RWPE2 (cell line): Measurements from ENCODE around the gene NEURL1B.

Experiments
- ATAC-seq: fragments of 200-7000 bp; cut with Tn5 transposase; 3 replicates; pipeline ENCODE4 v1.9.1; 2021; ENCODE audit warnings: low read depth
- DNase-seq: peaks from one replicate; pipeline ENCODE4 v3.0.0-alpha.2; 2020; ENCODE audit warnings: low spot score
- H3K27ac ChIP-seq: fragments of 450-650 bp; 2 replicates; pipeline ENCODE4 v1.5.1; 2017; ENCODE audit warnings: mild to moderate bottlenecking; ENCODE audit not compliant: poor library complexity, severe bottlenecking
- H3K27me3 ChIP-seq: fragments of 250-450 bp; sonication (Bioruptor Pico); 2 replicates; pipeline ENCODE4 v1.5.1; 2021; ENCODE audit warnings: mild to moderate bottlenecking, moderate library complexity; ENCODE audit not compliant: insufficient read depth, poor library complexity, severe bottlenecking
- H3K36me3 ChIP-seq: fragments of 250-450 bp; sonication (Bioruptor Pico); 2 replicates; pipeline ENCODE4 v1.5.1; 2020; ENCODE audit warnings: low read depth, mild to moderate bottlenecking, moderate library complexity
- H3K4me1 ChIP-seq: fragments of 250-450 bp; sonication (Bioruptor Pico); 2 replicates; pipeline ENCODE4 v1.5.1; 2021; ENCODE audit warnings: mild to moderate bottlenecking, moderate library complexity; ENCODE audit not compliant: insufficient read depth, poor library complexity, severe bottlenecking
- H3K4me3 ChIP-seq: fragments of 250-450 bp; sonication (Bioruptor Pico); 2 replicates; pipeline ENCODE4 v1.5.1; 2021; ENCODE audit warnings: mild to moderate bottlenecking, moderate library complexity; ENCODE audit not compliant: severe bottlenecking
- H3K9me3 ChIP-seq: fragments of 250-450 bp; sonication (Bioruptor Pico); 2 replicates; pipeline ENCODE4 v1.5.1; 2021; ENCODE audit warnings: mild to moderate bottlenecking, moderate library complexity; ENCODE audit not compliant: severe bottlenecking
- CTCF ChIP-seq: fragments of 450-650 bp; IDR thresholded peaks from one replicate; pipeline ENCODE4 v1.5.1; 2017; ENCODE audit warnings: mild to moderate bottlenecking, moderate library complexity; ENCODE audit not compliant: poor library complexity, severe bottlenecking

The NEURL1B gene

GRCh38 chr5:172699423-172699822 is 58.4 kb downstream of the NEURL1B start:
- no peak for TF ChIP-seq CTCF
- no peak overlapping the region for H3K27ac ChIP-seq
- H3K4me1 ChIP-seq: no peaks in the 10 kb centered on the region
- no peaks in the 10 kb centered on the region for H3K9me3 ChIP-seq
- no peaks in the 10 kb centered on the region for H3K27me3 ChIP-seq
- no peak overlapping the region for H3K4me3 ChIP-seq
- ATAC-seq (no peak), DNase-seq (no peak)
- H3K36me3 ChIP-seq: no peaks in the 10 kb centered on the region

- DNase-seq (no peak), ATAC-seq (no peak)
- Histone ChIP-seq H3K9me3 (no peaks in the 10 kb centered on the region), H3K27ac (no peak overlapping the region), H3K36me3 (no peaks in the 10 kb centered on the region), H3K4me3 (no peak overlapping the region), H3K27me3 (no peaks in the 10 kb centered on the region), H3K4me1 (no peaks in the 10 kb centered on the region)
- TF ChIP-seq CTCF: no peak
These were observed 58.9 kb downstream of the NEURL1B start for GRCh38 chr5:172699999-172700364.

- no peaks in the 10 kb centered on the region for H3K9me3 ChIP-seq
- DNase-seq: no peak
- ATAC-seq: no peak; the same call in 2 of the 3 replicates
- H3K27ac ChIP-seq: no peak overlapping the region
- no peak for TF ChIP-seq CTCF
- H3K27me3 ChIP-seq: no peaks in the 10 kb centered on the region
- H3K4me1 ChIP-seq: no peaks in the 10 kb centered on the region
- H3K36me3 ChIP-seq: no peaks in the 10 kb centered on the region
- H3K4me3 ChIP-seq: no peak overlapping the region
These were observed 59.6 kb downstream of the NEURL1B start for GRCh38 chr5:172700365-172701290.

GRCh38 chr5:172701291-172701656 is 60.2 kb downstream of the NEURL1B start:
- no peak for TF ChIP-seq CTCF
- DNase-seq (no peak), ATAC-seq (no peak)
- H3K36me3 ChIP-seq: no peaks in the 10 kb centered on the region
- H3K9me3 ChIP-seq: no peaks in the 10 kb centered on the region
- H3K4me1 ChIP-seq: no peaks in the 10 kb centered on the region
- no peak overlapping the region for H3K27ac ChIP-seq
- H3K27me3 ChIP-seq: no peaks in the 10 kb centered on the region
- H3K4me3 ChIP-seq: no peak overlapping the region

GRCh38 chr5:172703952-172704351 is 62.9 kb downstream of the NEURL1B start:
- no peak overlapping the region for H3K4me3 ChIP-seq
- H3K36me3 ChIP-seq: no peaks in the 10 kb centered on the region
- H3K4me1 ChIP-seq: peaks cover 2% of the 10 kb centered on the region
- no peaks in the 10 kb centered on the region for H3K27me3 ChIP-seq
- no peak overlapping the region for H3K27ac ChIP-seq
- DNase-seq (no peak), ATAC-seq (no peak)
- H3K9me3 ChIP-seq: no peaks in the 10 kb centered on the region
- TF ChIP-seq CTCF: no peak
